Cerebellar nuclear complex (tissue), 1 donor: ENCODE data around the gene LETM1.

Source experiments
- DNase-seq, 2 experiments: peaks; one replicate each; lab custom pipeline; 2025; lab: John Stamatoyannopoulos, UW

Gene LETM1

GRCh38 chr4:1806596-1807331 is 49.2 kb downstream of the LETM1 start:
- DNase-seq, result no peak

- no peak for DNase-seq
Measured at GRCh38 chr4:1806223-1806564, 49.8 kb downstream of the LETM1 start.

GRCh38 chr4:1805493-1806222 is 50.3 kb downstream of the LETM1 start:
- DNase-seq, result no peak

- DNase-seq, result no peak
Measured at GRCh38 chr4:1804638-1805492, 51.1 kb downstream of the LETM1 start.

GRCh38 chr4:1803523-1804423 is 52.2 kb downstream of the LETM1 start:
- DNase-seq, result no peak

GRCh38 chr4:1802720-1803522 is 53.0 kb downstream of the LETM1 start:
- DNase-seq, result no peak

- DNase-seq, result no peak
Measured at GRCh38 chr4:1802151-1802715, 53.7 kb downstream of the LETM1 start.

- no peak for DNase-seq
Measured at GRCh38 chr4:1801286-1801958, 54.5 kb downstream of the LETM1 start.

- no peak for DNase-seq
Measured at GRCh38 chr4:1800805-1801204, 55.2 kb downstream of the LETM1 start.

GRCh38 chr4:1799387-1800375 is 56.3 kb downstream of the LETM1 start:
- DNase-seq, result no peak

- no peak for DNase-seq
Measured at GRCh38 chr4:1798580-1799386, 57.2 kb downstream of the LETM1 start.

- DNase-seq, result no peak
Measured at GRCh38 chr4:1797861-1798579, 57.9 kb downstream of the LETM1 start.

GRCh38 chr4:1797298-1797860 is 58.6 kb downstream of the LETM1 start:
- DNase-seq, result no peak

- DNase-seq, result no peak
Measured at GRCh38 chr4:1796486-1797204, 59.3 kb downstream of the LETM1 start.

GRCh38 chr4:1795299-1796195 is 60.4 kb downstream of the LETM1 start:
- DNase-seq, result no peak
